ENCODE data around the gene PCSK1N.

GRCh38 chrX:48814722-48815121 is 20.7 kb downstream of the PCSK1N start:
- TF ChIP-seq CTCF (conservative IDR thresholded peaks at IDR 0.05 in 1 of 2, IDR thresholded peaks at IDR 0.05 in 1 of 2; ENCODE audit: extremely low read depth in 1 of 2, insufficient read depth in 1 of 2, low read depth in 1 of 2, low read length in 2 of 2), result no peak
- no peak for TF ChIP-seq EZH2 (IDR thresholded peaks at IDR 0.05; ENCODE audit: borderline replicate concordance, low read length)

Measured in mammary epithelial cell (primary cell).